ENCODE data around the gene HYAL3. TPM values are rescaled to one million over a fixed set of nuclear protein-coding genes. Genes with fewer than 3 reads are reported as not detected.

HYAL3 gene
- polyA plus RNA-seq, 1 experiment = 8.5 TPM

GRCh38 chr3:50276762-50277101 is 22.5 kb downstream of the HYAL3 start:
- no peak overlapping the region for H3K4me3 ChIP-seq (ENCODE audit: low read depth, low read length)
- DNase-seq (ENCODE audit: low read depth) = no peak
- TF ChIP-seq CTCF (IDR thresholded peaks at IDR 0.05; ENCODE audit: insufficient read depth, low read depth, low read length) = no peak
- CTCF ChIA-PET = interaction anchor here (0.9 to 5.6 kb wide), 4 partner anchors 17 to 82 kb away, joined by 4 to 23 read pairs (median 17); no protein-coding TSS in a partner anchor
- no peaks in the 10 kb centered on the region for H3K27me3 ChIP-seq (ENCODE audit: control insufficient read depth, insufficient read depth, low read length)
- peaks cover 30% of the 10 kb centered on the region for H3K36me3 ChIP-seq (ENCODE audit: control insufficient read depth, insufficient read depth, low read length)
- POLR2A ChIA-PET = no interaction called here

- ChIA-PET POLR2A (no interaction called here), CTCF (interaction anchor here (0.9 to 6.0 kb wide), 6 partner anchors 16 to 83 kb away, joined by 4 to 55 read pairs (median 17); partner anchors contain the start of gene GNAT1)
- TF ChIP-seq CTCF (IDR thresholded peaks at IDR 0.05; ENCODE audit: insufficient read depth, low read depth, low read length) = no peak
- Histone ChIP-seq H3K36me3 (ENCODE audit: control insufficient read depth, insufficient read depth, low read length) (peaks cover 30% of the 10 kb centered on the region), H3K4me3 (ENCODE audit: low read depth, low read length) (no peak overlapping the region), H3K27me3 (ENCODE audit: control insufficient read depth, insufficient read depth, low read length) (no peaks in the 10 kb centered on the region)
- DNase-seq (ENCODE audit: low read depth) = no peak
Observed at GRCh38 chr3:50275996-50276761, 23.0 kb downstream of the HYAL3 start.

- Histone ChIP-seq H3K27me3 (ENCODE audit: control insufficient read depth, insufficient read depth, low read length) (no peaks in the 10 kb centered on the region), H3K36me3 (ENCODE audit: control insufficient read depth, insufficient read depth, low read length) (peaks cover 30% of the 10 kb centered on the region), H3K4me3 (ENCODE audit: low read depth, low read length) (no peak overlapping the region)
- DNase-seq (ENCODE audit: low read depth) = no peak
- ChIA-PET CTCF (interaction anchor here (1.0 to 6.0 kb wide), 11 partner anchors 8 to 82 kb away, joined by 3 to 55 read pairs (median 4); partner anchors contain the start of gene GNAT1), POLR2A (no interaction called here)
- TF ChIP-seq CTCF (IDR thresholded peaks at IDR 0.05; ENCODE audit: insufficient read depth, low read depth, low read length) = no peak
Observed at GRCh38 chr3:50275141-50275995, 23.8 kb downstream of the HYAL3 start.

GRCh38 chr3:50274371-50275104 is 24.7 kb downstream of the HYAL3 start:
- POLR2A ChIA-PET = no interaction called here

More at GRCh38 chr3:50274371-50275104, 24.7 kb downstream of the HYAL3 start:
- CTCF ChIA-PET = interaction anchor here (0.6 to 6.0 kb wide), 12 partner anchors 8 to 473 kb away, joined by 3 to 55 read pairs (median 4); partner anchors contain the start of gene GNAT1
- Histone ChIP-seq H3K36me3 (ENCODE audit: control insufficient read depth, insufficient read depth, low read length) (peaks cover 30% of the 10 kb centered on the region), H3K27me3 (ENCODE audit: control insufficient read depth, insufficient read depth, low read length) (no peaks in the 10 kb centered on the region), H3K4me3 (ENCODE audit: low read depth, low read length) (no peak overlapping the region)
- DNase-seq (ENCODE audit: low read depth) = no peak
- TF ChIP-seq CTCF (IDR thresholded peaks at IDR 0.05; ENCODE audit: insufficient read depth, low read depth, low read length) = peak; percentile 62

All from BJ (cell line).